Effector memory CD4-positive, alpha-beta T cell (primary cell): ENCODE data around the gene CRMP1.
"Not testable (repeated sequence)": the region's sequence is repeated elsewhere in the genome, so short reads cannot be mapped to it uniquely, and the experiment has no call there.

ENCODE experiments used
- DNase-seq, 3 donors: peaks; one replicate each; pipeline ENCODE4 v3.0.0-alpha.2; 2020
- H3K27ac ChIP-seq: 2 replicates; pipeline ENCODE4 v1.7.0; 2013; ENCODE audit warnings: mild to moderate bottlenecking, low read length, moderate library complexity; ENCODE audit not compliant: insufficient read depth, poor library complexity, severe bottlenecking
- H3K27me3 ChIP-seq: replicated peaks from 2 replicates; pipeline ENCODE4 v1.7.0; 2013; ENCODE audit warnings: mild to moderate bottlenecking, low read length; ENCODE audit not compliant: insufficient read depth, control insufficient read depth, poor library complexity, severe bottlenecking
- H3K36me3 ChIP-seq: 2 replicates; pipeline ENCODE4 v1.7.0; 2013; ENCODE audit warnings: mild to moderate bottlenecking, low read length, moderate library complexity; ENCODE audit not compliant: control insufficient read depth, insufficient read depth
- H3K4me1 ChIP-seq: 2 replicates; pipeline ENCODE4 v1.7.0; 2013; ENCODE audit warnings: low read length, mild to moderate bottlenecking; ENCODE audit not compliant: control insufficient read depth, insufficient read depth, poor library complexity, severe bottlenecking
- H3K4me3 ChIP-seq: 2 replicates; pipeline ENCODE4 v1.7.0; 2013; ENCODE audit warnings: low read length, low read depth, mild to moderate bottlenecking; ENCODE audit not compliant: insufficient read depth, poor library complexity, severe bottlenecking
- H3K9me3 ChIP-seq: 2 replicates; pipeline ENCODE4 v1.7.0; 2013; ENCODE audit warnings: mild to moderate bottlenecking, low read length, moderate library complexity; ENCODE audit not compliant: control insufficient read depth

CRMP1 gene

GRCh38 chr4:5813882-5814255 lies 79.0 kb downstream of the CRMP1 start:
- Histone ChIP-seq H3K4me1 (no peaks in the 10 kb centered on the region), H3K27ac (no peak overlapping the region), H3K36me3 (no peaks in the 10 kb centered on the region), H3K27me3 (no peaks in the 10 kb centered on the region), H3K9me3 (no peaks in the 10 kb centered on the region), H3K4me3 (no peak overlapping the region)
- DNase-seq: no peak

GRCh38 chr4:5812506-5813229 lies 80.2 kb downstream of the CRMP1 start:
- Histone ChIP-seq H3K27ac (no peak overlapping the region), H3K9me3 (no peaks in the 10 kb centered on the region), H3K27me3 (no peaks in the 10 kb centered on the region), H3K36me3 (no peaks in the 10 kb centered on the region), H3K4me1 (no peaks in the 10 kb centered on the region), H3K4me3 (no peak overlapping the region)
- no peak for DNase-seq

GRCh38 chr4:5812057-5812456 lies 80.8 kb downstream of the CRMP1 start:
- H3K4me3 ChIP-seq, H3K36me3 ChIP-seq, H3K27ac ChIP-seq, H3K9me3 ChIP-seq, H3K27me3 ChIP-seq, DNase-seq, H3K4me1 ChIP-seq: not testable (repeated sequence)

- H3K36me3 ChIP-seq: no peaks in the 10 kb centered on the region
- no peak overlapping the region for H3K27ac ChIP-seq
- no peak overlapping the region for H3K4me3 ChIP-seq
- no peak for DNase-seq
- H3K9me3 ChIP-seq: no peaks in the 10 kb centered on the region
- H3K27me3 ChIP-seq: no peaks in the 10 kb centered on the region
- no peaks in the 10 kb centered on the region for H3K4me1 ChIP-seq
Observed at GRCh38 chr4:5810770-5811430, 82.0 kb downstream of the CRMP1 start.

- no peaks in the 10 kb centered on the region for H3K36me3 ChIP-seq
Observed at GRCh38 chr4:5810151-5810550, 82.7 kb downstream of the CRMP1 start.

GRCh38 chr4:5809216-5809776 lies 83.6 kb downstream of the CRMP1 start:
- Histone ChIP-seq H3K4me1 (no peaks in the 10 kb centered on the region), H3K36me3 (no peaks in the 10 kb centered on the region), H3K27ac (no peak overlapping the region), H3K27me3 (no peaks in the 10 kb centered on the region), H3K4me3 (no peak overlapping the region), H3K9me3 (no peaks in the 10 kb centered on the region)
- no peak for DNase-seq

More at GRCh38 chr4:5810151-5810550, 82.7 kb downstream of the CRMP1 start:
- no peak overlapping the region for H3K27ac ChIP-seq
- no peaks in the 10 kb centered on the region for H3K4me1 ChIP-seq
- H3K4me3 ChIP-seq: no peak overlapping the region
- H3K27me3 ChIP-seq: no peaks in the 10 kb centered on the region
- DNase-seq: no peak
- no peaks in the 10 kb centered on the region for H3K9me3 ChIP-seq

- H3K36me3 ChIP-seq: no peaks in the 10 kb centered on the region
- no peaks in the 10 kb centered on the region for H3K27me3 ChIP-seq
- no peaks in the 10 kb centered on the region for H3K4me1 ChIP-seq
- DNase-seq: no peak
- no peak overlapping the region for H3K4me3 ChIP-seq
- no peaks in the 10 kb centered on the region for H3K9me3 ChIP-seq
- H3K27ac ChIP-seq: no peak overlapping the region
Observed at GRCh38 chr4:5808081-5808741, 84.7 kb downstream of the CRMP1 start.

- H3K36me3 ChIP-seq: no peaks in the 10 kb centered on the region
- DNase-seq: no peak
Observed at GRCh38 chr4:5805270-5805669, 87.6 kb downstream of the CRMP1 start.

GRCh38 chr4:5804656-5805055 lies 88.2 kb downstream of the CRMP1 start:
- Histone ChIP-seq H3K36me3 (no peaks in the 10 kb centered on the region), H3K4me1 (no peaks in the 10 kb centered on the region)

More at GRCh38 chr4:5805270-5805669, 87.6 kb downstream of the CRMP1 start:
- Histone ChIP-seq H3K27ac (no peak overlapping the region), H3K27me3 (no peaks in the 10 kb centered on the region), H3K4me1 (no peaks in the 10 kb centered on the region), H3K9me3 (no peaks in the 10 kb centered on the region), H3K4me3 (no peak overlapping the region)

GRCh38 chr4:5802565-5802964 lies 90.3 kb downstream of the CRMP1 start:
- Histone ChIP-seq H3K36me3 (no peaks in the 10 kb centered on the region), H3K27ac (no peak overlapping the region)
- no peak for DNase-seq

More at GRCh38 chr4:5804656-5805055, 88.2 kb downstream of the CRMP1 start:
- H3K27ac ChIP-seq: no peak overlapping the region
- DNase-seq: no peak
- H3K4me3 ChIP-seq: no peak overlapping the region
- no peaks in the 10 kb centered on the region for H3K27me3 ChIP-seq
- H3K9me3 ChIP-seq: no peaks in the 10 kb centered on the region

More at GRCh38 chr4:5802565-5802964, 90.3 kb downstream of the CRMP1 start:
- Histone ChIP-seq H3K27me3 (no peaks in the 10 kb centered on the region), H3K4me3 (no peak overlapping the region), H3K9me3 (no peaks in the 10 kb centered on the region), H3K4me1 (no peaks in the 10 kb centered on the region)
